Prostate gland (tissue), 2 donors: ENCODE measurements around the gene RNASE9. TPM values are rescaled to one million over a fixed set of nuclear protein-coding genes. Genes with fewer than 3 reads are reported as not detected.
"Not testable (repeated sequence)": the region's sequence is repeated elsewhere in the genome, so short reads cannot be mapped to it uniquely, and the experiment has no call there.

Experiments used
- DNase-seq: peaks from one replicate; pipeline ENCODE4 v3.0.0-alpha.2; 2019; ENCODE audit warnings: low spot score
- H3K27ac ChIP-seq, 2 donors: fragments of 200-600 bp; sonication (generic); 2 replicates each; pipeline ENCODE4 v1.5.1; 2017 to 2019
- H3K27me3 ChIP-seq: fragments of 200-600 bp; sonication (generic); replicated peaks from 2 replicates; pipeline ENCODE4 v1.5.1; 2019; ENCODE audit not compliant: insufficient read depth
- H3K36me3 ChIP-seq, 2 donors: fragments of 200-600 bp; sonication (generic); 1 replicate in 1 of 2; 2 replicates in 1 of 2; pipeline versions ENCODE4 v1.5.1 to v1.8.1; 2017 to 2019
- H3K4me1 ChIP-seq: fragments of 200-600 bp; sonication (generic); replicated peaks from 2 replicates; pipeline ENCODE4 v1.5.1; 2019
- H3K4me3 ChIP-seq, 2 donors: fragments of 200-600 bp; sonication (generic); 2 replicates each; pipeline ENCODE4 v1.5.1; 2017 to 2019
- H3K9me3 ChIP-seq: fragments of 200-600 bp; sonication (generic); 2 replicates; pipeline ENCODE4 v1.5.1; 2017
- CTCF ChIP-seq, 4 experiments: fragments of 200-600 bp in 2 of 4; fragments of 450-650 bp in 2 of 4; sonication (generic) in 2 of 4; IDR thresholded peaks; 1 replicate in 3 of 4; 2 replicates in 1 of 4; pipeline ENCODE4 v1.5.1; 2016 to 2019; ENCODE audit warnings: antibody characterized with exemption in 4 of 4, mild to moderate bottlenecking in 2 of 4, moderate library complexity in 2 of 4
- POLR2A ChIP-seq: fragments of 450-650 bp; IDR thresholded peaks from one replicate; pipeline ENCODE4 v1.6.1; 2016; ENCODE audit warnings: antibody characterized with exemption, mild to moderate bottlenecking
- POLR2AphosphoS5 ChIP-seq: sonication (generic); formaldehyde crosslinking; IDR thresholded peaks from one replicate; pipeline ENCODE4 v1.6.1; 2017; ENCODE audit warnings: antibody characterized with exemption
- WGBS: methylation state at CpG from one replicate; pipeline ENCODE4 v1.1.5; 2018; 5-methylcytosine and 5-hydroxymethylcytosine counted together
- intact Hi-C: fragments of 100-400 bp; cut with DNase I; formaldehyde crosslinking; loops from one replicate; pipeline ENCODE4 v1.14.2; 2022
- total RNA-seq, 2 donors: library from RNA; depleted of rRNA; stranded (reverse); fragments of >200 nt; gene quantifications; one replicate each; pipeline ENCODE4 v1.1.0, GENCODE V29; 2016

The RNASE9 gene
- total RNA-seq, 2 donors from 2014 or later: not detected

GRCh38 chr14:20569865-20570264 lies 9.0 kb upstream of the RNASE9 start:
- H3K27ac ChIP-seq, H3K36me3 ChIP-seq, DNase-seq, intact Hi-C loops, H3K9me3 ChIP-seq, H3K4me3 ChIP-seq, H3K4me1 ChIP-seq, H3K27me3 ChIP-seq: not testable (repeated sequence)
- 93% methylated on average over 2 of the region's 2 CpGs for WGBS

- Histone ChIP-seq H3K36me3 (no peaks in the 10 kb centered on the region), H3K27ac (no peak overlapping the region), H3K4me3 (no peak overlapping the region), H3K9me3 (no peaks in the 10 kb centered on the region), H3K27me3 (no peaks in the 10 kb centered on the region), H3K4me1 (no peaks in the 10 kb centered on the region)
- no peak for TF ChIP-seq CTCF (IDR thresholded peaks at IDR 0.05)
- TF ChIP-seq POLR2A: no peak
- no peak for TF ChIP-seq POLR2AphosphoS5
- no peak for DNase-seq
- intact Hi-C loops: no loop called here
Measured at GRCh38 chr14:20569066-20569465, 8.2 kb upstream of the RNASE9 start.

GRCh38 chr14:20568393-20568792 lies 7.5 kb upstream of the RNASE9 start:
- H3K4me3 ChIP-seq: no peak overlapping the region
- H3K27ac ChIP-seq: no peak overlapping the region
- H3K36me3 ChIP-seq: no peaks in the 10 kb centered on the region
- intact Hi-C loops: no loop called here
- no peaks in the 10 kb centered on the region for H3K4me1 ChIP-seq
- no peaks in the 10 kb centered on the region for H3K9me3 ChIP-seq
- no peaks in the 10 kb centered on the region for H3K27me3 ChIP-seq
- TF ChIP-seq POLR2A (no peak), CTCF (IDR thresholded peaks at IDR 0.05) (no peak), POLR2AphosphoS5 (no peak)
- 83% methylated on average over 3 of the region's 3 CpGs for WGBS
- DNase-seq: no peak

GRCh38 chr14:20567199-20567598 lies 6.4 kb upstream of the RNASE9 start:
- DNase-seq, H3K4me1 ChIP-seq, H3K9me3 ChIP-seq, H3K27me3 ChIP-seq, H3K36me3 ChIP-seq, H3K4me3 ChIP-seq, intact Hi-C loops, H3K27ac ChIP-seq: not testable (repeated sequence)
- WGBS: 78% methylated on average over 1 of the region's 1 CpG

- Histone ChIP-seq H3K4me1 (no peaks in the 10 kb centered on the region), H3K9me3 (no peaks in the 10 kb centered on the region), H3K27me3 (no peaks in the 10 kb centered on the region), H3K36me3 (no peaks in the 10 kb centered on the region), H3K4me3 (no peak overlapping the region), H3K27ac (no peak overlapping the region)
- TF ChIP-seq CTCF (IDR thresholded peaks at IDR 0.05) (no peak), POLR2A (no peak), POLR2AphosphoS5 (no peak)
- intact Hi-C loops: no loop called here
- 100% methylated on average over 2 of the region's 2 CpGs for WGBS
- no peak for DNase-seq
Measured at GRCh38 chr14:20564501-20564997, 3.7 kb upstream of the RNASE9 start.

- Histone ChIP-seq H3K27me3 (no peaks in the 10 kb centered on the region), H3K4me3 (no peak overlapping the region), H3K36me3 (no peaks in the 10 kb centered on the region), H3K9me3 (no peaks in the 10 kb centered on the region), H3K4me1 (no peaks in the 10 kb centered on the region), H3K27ac (no peak overlapping the region)
- intact Hi-C loops: no loop called here
- 80% methylated on average over 1 of the region's 1 CpG for WGBS
- no peak for DNase-seq
- TF ChIP-seq POLR2A (no peak), POLR2AphosphoS5 (no peak), CTCF (IDR thresholded peaks at IDR 0.05) (no peak)
Measured at GRCh38 chr14:20563971-20564370, 3.1 kb upstream of the RNASE9 start.
